A549 (cell line): ENCODE measurements around the gene FLYWCH1. TPM values are rescaled to one million over a fixed set of nuclear protein-coding genes. Genes with fewer than 3 reads are reported as not detected.
A peak's percentile ranks its signal among the peaks of the same experiment; 100 is the strongest.

ENCODE experiments used
- ATAC-seq, 2 experiments: fragments of 200-7000 bp in 1 of 2; fragments of >200 bp in 1 of 2; cut with Nextera tagmentation in 1 of 2; cut with Tn5 transposase in 1 of 2; 3 replicates each; pipeline versions ENCODE4 v1.8.0 to v1.9.1; 2018 to 2020; ENCODE audit warnings: mild to moderate bottlenecking in 1 of 2, moderate library complexity in 1 of 2
- CTCF ChIA-PET: fragments of 300-600 bp; sonication (Branson Sonifier 250); formaldehyde crosslinking; extraction: SDS; loops from one replicate; lab custom pipeline; 2021; ENCODE audit warnings: antibody characterized with exemption, inconsistent platforms; lab: Yijun Ruan, JAX
- POLR2A ChIA-PET: fragments of 350-600 bp; formaldehyde crosslinking; extraction: SDS; loops from one replicate; lab custom pipeline; 2021; ENCODE audit warnings: antibody characterized with exemption, inconsistent platforms; lab: Yijun Ruan, JAX
- DNase-seq, 2 experiments: peaks; one replicate each; pipeline versions ENCODE4 v3.0.0 to v3.0.0-alpha.2; 2011 to 2016; ENCODE audit warnings: low read depth in 1 of 2, low spot score in 1 of 2
- FAIRE-seq: peaks from 2 replicates; lab custom pipeline; 2011; peaks lifted over from hg19 to GRCh38; lab: Jason Lieb, UNC
- H3K27ac ChIP-seq, 2 experiments: fragments of >200 bp; sonication (Bioruptor Twin); formaldehyde crosslinking; 3 replicates each; pipeline ENCODE4 v1.5.1; 2016 to 2017
- H3K4me1 ChIP-seq: fragments of >200 bp; sonication (Bioruptor Twin); formaldehyde crosslinking; 3 replicates; pipeline ENCODE4 v1.6.1; 2016
- H3K4me2 ChIP-seq: fragments of >200 bp; sonication (Bioruptor Twin); formaldehyde crosslinking; 3 replicates; pipeline ENCODE4 v1.6.1; 2016
- H3K4me3 ChIP-seq: fragments of >200 bp; sonication (Bioruptor Twin); formaldehyde crosslinking; 3 replicates; pipeline ENCODE4 v1.5.1; 2016
- H3K9me3 ChIP-seq: fragments of >200 bp; sonication (Bioruptor Twin); formaldehyde crosslinking; 3 replicates; pipeline ENCODE4 v1.6.1; 2016
- EHF ChIP-seq: fragments of 250-450 bp; sonication (Bioruptor Pico); IDR thresholded peaks from 2 replicates; pipeline ENCODE4 v1.5.0; 2020; ENCODE audit warnings: mild to moderate bottlenecking
- EHMT2 ChIP-seq: fragments of 200-600 bp; sonication (generic); IDR thresholded peaks from 2 replicates; pipeline ENCODE4 v1.6.1; 2016; ENCODE audit warnings: antibody characterized with exemption, low read depth, mild to moderate bottlenecking, moderate library complexity
- FOSL2 ChIP-seq, 2 experiments: fragments of 450-650 bp in 1 of 2; fragments of >200 bp in 1 of 2; sonication (Bioruptor Twin) in 1 of 2; formaldehyde crosslinking; IDR thresholded peaks; 2 replicates each; pipeline versions ENCODE4 v1.5.0 to v1.6.1; 2016 to 2020; ENCODE audit warnings: mild to moderate bottlenecking in 1 of 2, moderate library complexity in 1 of 2
- FOXS1 ChIP-seq: fragments of 250-450 bp; sonication (Bioruptor Pico); IDR thresholded peaks from 2 replicates; pipeline ENCODE4 v1.5.0; 2020; ENCODE audit warnings: mild to moderate bottlenecking, moderate library complexity
- HOXB13 ChIP-seq: fragments of 250-450 bp; sonication (Bioruptor Pico); IDR thresholded peaks from 2 replicates; pipeline ENCODE4 v1.5.0; 2020; ENCODE audit warnings: low read depth, mild to moderate bottlenecking, moderate library complexity
- HOXB5 ChIP-seq: fragments of 250-450 bp; sonication (Bioruptor Pico); IDR thresholded peaks from 2 replicates; pipeline ENCODE4 v1.5.0; 2020; ENCODE audit warnings: mild to moderate bottlenecking, moderate library complexity
- MAFK ChIP-seq: fragments of 450-650 bp; IDR thresholded peaks from 2 replicates; pipeline ENCODE4 v1.6.1; 2014; ENCODE audit not compliant: partially characterized antibody
- NPAS2 ChIP-seq: fragments of 250-450 bp; sonication (Bioruptor Pico); IDR thresholded peaks from 2 replicates; pipeline ENCODE4 v1.8.0; 2022; ENCODE audit warnings: mild to moderate bottlenecking, moderate library complexity, borderline replicate concordance
- NR3C1 ChIP-seq: fragments of >200 bp; sonication (Bioruptor Twin); formaldehyde crosslinking; IDR thresholded peaks from 3 replicates; pipeline ENCODE4 v1.6.1; 2017
- RCOR1 ChIP-seq: fragments of 150-350 bp; IDR thresholded peaks from 2 replicates; pipeline ENCODE4 v1.6.1; 2014; ENCODE audit warnings: antibody characterized with exemption, low read length, low read depth
- TFCP2L1 ChIP-seq: fragments of 250-450 bp; sonication (Bioruptor Pico); IDR thresholded peaks from 2 replicates; pipeline ENCODE4 v1.5.0; 2021; ENCODE audit warnings: mild to moderate bottlenecking
- TP53 ChIP-seq: fragments of 250-450 bp; sonication (Bioruptor Pico); IDR thresholded peaks from 2 replicates; pipeline ENCODE4 v1.5.0; 2021; ENCODE audit warnings: mild to moderate bottlenecking, moderate library complexity
- ZNF302 ChIP-seq: fragments of 250-450 bp; sonication (Bioruptor Pico); IDR thresholded peaks from 2 replicates; pipeline ENCODE4 v1.9.0; 2021; ENCODE audit warnings: inconsistent platforms, mild to moderate bottlenecking, moderate library complexity
- WGBS: methylation state at CpG from one replicate; pipeline ENCODE4 v1.1.6; 2017; ENCODE audit errors: missing lambda C conversion rate; 5-methylcytosine and 5-hydroxymethylcytosine counted together
- polyA plus RNA-seq, 4 experiments: library from polyadenylated mRNA; depleted of rRNA in 3 of 4; stranded (reverse); fragments of >200 nt; fragmentation: RNase III in 1 of 4; extraction: RNeasy Plus Mini Kit Qiagen cat#74134 plus additional on column Dnase treatment in 1 of 4; gene quantifications; 2 replicates in 3 of 4; 3 replicates in 1 of 4; pipeline ENCODE4 v1.2.3, GENCODE V29; 2011 to 2017
- TF ChIP-seq, protein P1 (sequence below): fragments of 200-600 bp; sonication (generic); IDR thresholded peaks from 2 replicates; pipeline ENCODE4 v1.6.1; 2016; ENCODE audit warnings: antibody characterized with exemption, mild to moderate bottlenecking, moderate library complexity
- TF ChIP-seq, protein P2 (sequence below): IDR thresholded peaks from 2 replicates; pipeline ENCODE4 v1.6.1; 2012
- TF ChIP-seq, protein P3 (sequence below): IDR thresholded peaks from 2 replicates; pipeline ENCODE4 v1.6.1; 2012; ENCODE audit warnings: low read depth, borderline replicate concordance
- TF ChIP-seq, protein P4 (sequence below): fragments of 450-650 bp; IDR thresholded peaks from 2 replicates; pipeline ENCODE4 v1.6.1; 2014; ENCODE audit warnings: antibody characterized with exemption

The FLYWCH1 gene
- polyA plus RNA-seq, 2 of the 4 experiments (the other 2 are of a cell fraction), result 9.3 to 22.5 TPM

DNA sequence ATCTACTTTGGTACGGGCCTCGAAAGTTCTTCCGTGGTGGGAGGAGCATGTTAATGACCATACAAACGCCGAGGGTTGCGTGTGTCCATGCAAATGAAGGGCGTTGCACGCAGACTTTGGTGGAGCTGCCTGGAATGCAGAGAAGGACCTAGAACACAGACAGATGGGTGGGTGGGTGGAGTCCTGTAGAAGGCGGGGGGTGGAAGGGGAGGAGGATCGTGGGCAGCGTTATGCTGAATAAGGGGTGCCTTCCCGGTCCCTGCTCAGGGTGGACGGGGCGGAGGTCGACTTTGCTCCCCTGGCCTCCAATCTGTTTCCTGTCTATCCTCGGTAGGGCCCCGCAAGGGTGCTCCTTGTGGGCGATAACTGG, 56.6 kb downstream of the FLYWCH1 start (continued):
- TF ChIP-seq, protein P1, sequence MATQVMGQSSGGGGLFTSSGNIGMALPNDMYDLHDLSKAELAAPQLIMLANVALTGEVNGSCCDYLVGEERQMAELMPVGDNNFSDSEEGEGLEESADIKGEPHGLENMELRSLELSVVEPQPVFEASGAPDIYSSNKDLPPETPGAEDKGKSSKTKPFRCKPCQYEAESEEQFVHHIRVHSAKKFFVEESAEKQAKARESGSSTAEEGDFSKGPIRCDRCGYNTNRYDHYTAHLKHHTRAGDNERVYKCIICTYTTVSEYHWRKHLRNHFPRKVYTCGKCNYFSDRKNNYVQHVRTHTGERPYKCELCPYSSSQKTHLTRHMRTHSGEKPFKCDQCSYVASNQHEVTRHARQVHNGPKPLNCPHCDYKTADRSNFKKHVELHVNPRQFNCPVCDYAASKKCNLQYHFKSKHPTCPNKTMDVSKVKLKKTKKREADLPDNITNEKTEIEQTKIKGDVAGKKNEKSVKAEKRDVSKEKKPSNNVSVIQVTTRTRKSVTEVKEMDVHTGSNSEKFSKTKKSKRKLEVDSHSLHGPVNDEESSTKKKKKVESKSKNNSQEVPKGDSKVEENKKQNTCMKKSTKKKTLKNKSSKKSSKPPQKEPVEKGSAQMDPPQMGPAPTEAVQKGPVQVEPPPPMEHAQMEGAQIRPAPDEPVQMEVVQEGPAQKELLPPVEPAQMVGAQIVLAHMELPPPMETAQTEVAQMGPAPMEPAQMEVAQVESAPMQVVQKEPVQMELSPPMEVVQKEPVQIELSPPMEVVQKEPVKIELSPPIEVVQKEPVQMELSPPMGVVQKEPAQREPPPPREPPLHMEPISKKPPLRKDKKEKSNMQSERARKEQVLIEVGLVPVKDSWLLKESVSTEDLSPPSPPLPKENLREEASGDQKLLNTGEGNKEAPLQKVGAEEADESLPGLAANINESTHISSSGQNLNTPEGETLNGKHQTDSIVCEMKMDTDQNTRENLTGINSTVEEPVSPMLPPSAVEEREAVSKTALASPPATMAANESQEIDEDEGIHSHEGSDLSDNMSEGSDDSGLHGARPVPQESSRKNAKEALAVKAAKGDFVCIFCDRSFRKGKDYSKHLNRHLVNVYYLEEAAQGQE, result no peak
- TF ChIP-seq TP53 (CRISPR knock-in tag) (no peak), ZNF302 (no peak), FOSL2 (IDR thresholded peaks at IDR 0.05) (no peak), FOSL2 (CRISPR knock-in tag; IDR thresholded peaks at IDR 0.05) (no peak)
- TF ChIP-seq, protein P2, sequence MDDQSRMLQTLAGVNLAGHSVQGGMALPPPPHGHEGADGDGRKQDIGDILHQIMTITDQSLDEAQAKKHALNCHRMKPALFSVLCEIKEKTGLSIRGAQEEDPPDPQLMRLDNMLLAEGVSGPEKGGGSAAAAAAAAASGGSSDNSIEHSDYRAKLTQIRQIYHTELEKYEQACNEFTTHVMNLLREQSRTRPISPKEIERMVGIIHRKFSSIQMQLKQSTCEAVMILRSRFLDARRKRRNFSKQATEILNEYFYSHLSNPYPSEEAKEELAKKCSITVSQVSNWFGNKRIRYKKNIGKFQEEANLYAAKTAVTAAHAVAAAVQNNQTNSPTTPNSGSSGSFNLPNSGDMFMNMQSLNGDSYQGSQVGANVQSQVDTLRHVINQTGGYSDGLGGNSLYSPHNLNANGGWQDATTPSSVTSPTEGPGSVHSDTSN, result no peak

DNA sequence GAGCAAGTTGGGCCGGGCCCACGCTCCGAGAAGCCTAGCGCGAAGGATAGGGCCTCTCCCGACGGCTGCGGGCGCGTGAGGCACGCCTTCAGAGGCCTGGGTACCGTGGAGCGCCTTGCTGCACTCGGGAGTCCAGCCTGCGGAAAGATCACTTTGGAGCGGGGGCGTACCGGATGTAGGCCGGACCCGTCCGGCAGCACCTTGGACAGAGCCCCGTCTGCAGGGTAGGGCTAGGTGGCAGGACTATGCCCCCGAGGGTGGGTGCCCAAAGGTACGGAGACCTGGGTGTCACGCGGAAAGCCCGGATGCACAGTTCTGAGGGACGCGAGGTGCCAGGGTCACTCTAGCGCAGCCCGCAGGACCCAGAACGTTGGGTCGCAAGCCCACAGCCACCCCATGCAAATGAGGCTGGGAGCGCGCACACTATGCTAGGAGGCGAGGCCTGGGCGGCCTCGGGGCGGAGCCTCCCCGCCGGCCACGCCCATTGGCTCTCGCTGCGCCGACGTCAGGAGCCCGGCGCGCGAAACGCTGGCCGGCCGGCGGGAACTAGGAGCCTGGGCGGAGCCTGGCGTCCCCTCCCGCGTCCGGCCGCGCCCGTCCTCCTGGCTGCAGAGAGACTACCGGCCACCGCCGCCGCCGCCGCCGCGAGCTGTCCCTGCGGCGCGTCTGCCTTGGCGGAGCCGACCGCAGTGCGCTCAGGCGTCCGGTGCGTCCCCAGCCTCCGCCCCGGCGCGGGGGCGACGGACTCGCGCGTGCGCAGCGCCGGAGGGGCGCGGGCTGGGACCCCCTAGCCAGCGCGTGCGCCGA, 57.2 kb downstream of the FLYWCH1 start, which contains the start of gene PAQR4:
TSS of gene PAQR4 (plus strand) at position 611 of the 807 bp plus-strand sequence. CDS start 327 bp downstream, outside the sequence.
- 12% methylated on average over 39 of the region's 98 CpGs for WGBS
- peak within 1 kb of the TSS; percentile 97 for H3K4me3 ChIP-seq
- ChIA-PET POLR2A (interaction anchor here (0.6 to 1.9 kb wide), 4 partner anchors 12 to 166 kb away, joined by 4 to 13 read pairs (median 9); partner anchors contain the start of genes PKMYT1, TNFRSF12A and ZNF213), CTCF (interaction anchor here (0.7 to 2.3 kb wide), 10 partner anchors 9 to 70 kb away, joined by 3 to 27 read pairs (median 4); partner anchors contain the start of genes PKMYT1 and TNFRSF12A)
- H3K9me3 ChIP-seq, result no peaks in the 10 kb centered on the region
- H3K4me2 ChIP-seq, result peak within 1 kb of the TSS; percentile 100
- FAIRE-seq, result no peak
- TF ChIP-seq HOXB5 (CRISPR knock-in tag) (peak; percentile 88; the same call in 1 of the 2 replicates), RCOR1 (no peak), NR3C1 (no peak), EHF (CRISPR knock-in tag) (0 out of 2 replicates have a peak, but pooled peaks have one; percentile 70), EHMT2 (peak; percentile 76), TFCP2L1 (CRISPR knock-in tag) (0 out of 2 replicates have a peak, but pooled peaks have one; percentile 50), FOXS1 (CRISPR knock-in tag) (0 out of 2 replicates have a peak, but pooled peaks have one; percentile 28), NPAS2 (CRISPR knock-in tag) (no peak), HOXB13 (CRISPR knock-in tag) (peak; percentile 80; the same call in 1 of the 2 replicates), MAFK (no peak)
- TF ChIP-seq, protein P3, sequence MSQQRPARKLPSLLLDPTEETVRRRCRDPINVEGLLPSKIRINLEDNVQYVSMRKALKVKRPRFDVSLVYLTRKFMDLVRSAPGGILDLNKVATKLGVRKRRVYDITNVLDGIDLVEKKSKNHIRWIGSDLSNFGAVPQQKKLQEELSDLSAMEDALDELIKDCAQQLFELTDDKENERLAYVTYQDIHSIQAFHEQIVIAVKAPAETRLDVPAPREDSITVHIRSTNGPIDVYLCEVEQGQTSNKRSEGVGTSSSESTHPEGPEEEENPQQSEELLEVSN, result peak; percentile 49
- TF ChIP-seq, protein P1, result peak; percentile 98
- TF ChIP-seq, protein P4, sequence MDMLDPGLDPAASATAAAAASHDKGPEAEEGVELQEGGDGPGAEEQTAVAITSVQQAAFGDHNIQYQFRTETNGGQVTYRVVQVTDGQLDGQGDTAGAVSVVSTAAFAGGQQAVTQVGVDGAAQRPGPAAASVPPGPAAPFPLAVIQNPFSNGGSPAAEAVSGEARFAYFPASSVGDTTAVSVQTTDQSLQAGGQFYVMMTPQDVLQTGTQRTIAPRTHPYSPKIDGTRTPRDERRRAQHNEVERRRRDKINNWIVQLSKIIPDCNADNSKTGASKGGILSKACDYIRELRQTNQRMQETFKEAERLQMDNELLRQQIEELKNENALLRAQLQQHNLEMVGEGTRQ, result no peak
- H3K27ac ChIP-seq, result peak within 1 kb of the TSS; percentile 84 to 91
- peak; percentile 84 to 91 for DNase-seq
- ATAC-seq, result peak; percentile 68 to 74
- H3K4me1 ChIP-seq, result peaks cover 17% of the 10 kb centered on the region
